GM18505 (cell line): Measurements from ENCODE around the gene CHEK2.
"Not testable (repeated sequence)": the region's sequence is repeated elsewhere in the genome, so short reads cannot be mapped to it uniquely, and the experiment has no call there.

Source experiments
- ATAC-seq: cut with Tn5 transposase; IDR thresholded peaks from one replicate; pipeline ENCODE4 v1.9.1; 2021; ENCODE audit not compliant: unreplicated experiment
- POLR2A ChIP-seq: IDR thresholded peaks from 4 replicates; pipeline ENCODE4 v1.6.1; 2011; ENCODE audit warnings: borderline replicate concordance; ENCODE audit not compliant: insufficient read depth, insufficient read length; ENCODE audit errors: extremely low read depth

CHEK2 gene

GRCh38 chr22:28768701-28769393, 27.2 kb upstream of the CHEK2 start:
- ATAC-seq, result no peak

GRCh38 chr22:28766628-28767027, 25.0 kb upstream of the CHEK2 start:
- TF ChIP-seq POLR2A, result no peak
- no peak for ATAC-seq

More at GRCh38 chr22:28768701-28769393, 27.2 kb upstream of the CHEK2 start:
- no peak for TF ChIP-seq POLR2A

DNA sequence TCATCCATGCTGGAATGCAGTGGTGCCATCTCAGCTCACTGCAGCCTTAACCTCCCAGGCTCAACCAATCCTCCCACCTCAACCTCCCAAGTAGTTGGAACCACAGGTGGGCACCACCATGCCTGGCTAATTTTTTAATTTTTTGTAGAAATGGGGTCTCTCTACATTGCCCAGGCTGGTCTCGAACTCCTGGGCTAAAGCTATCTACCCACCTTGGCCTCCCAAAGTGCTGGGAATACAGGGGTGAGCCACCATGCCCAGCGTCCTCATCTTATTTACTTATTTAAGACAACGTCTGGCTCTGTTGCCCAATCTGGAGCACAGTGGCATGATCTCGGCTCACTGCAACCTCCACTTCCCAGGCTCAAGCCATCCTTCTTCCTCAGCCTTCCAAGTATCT, 20.4 kb upstream of the CHEK2 start:
- not testable (repeated sequence) for ATAC-seq

DNA sequence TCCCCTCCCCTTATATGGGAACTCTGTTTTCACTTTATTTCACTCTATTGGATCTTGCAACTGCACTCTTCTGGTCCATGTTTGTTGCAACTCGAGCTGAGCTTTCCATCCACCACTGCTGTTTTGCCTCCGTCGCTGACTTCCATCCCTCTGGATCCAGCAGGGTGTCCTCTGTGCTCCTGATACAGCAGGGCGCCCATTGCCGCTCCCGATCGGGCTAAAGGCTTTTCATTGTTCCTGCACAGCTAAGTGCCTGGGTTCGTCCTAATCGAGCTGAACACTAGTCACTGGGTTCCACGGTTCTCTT, 19.8 kb upstream of the CHEK2 start:
- TF ChIP-seq POLR2A, result no peak
- ATAC-seq, result no peak

GRCh38 chr22:28759861-28760560, 18.4 kb upstream of the CHEK2 start:
- no peak for TF ChIP-seq POLR2A
- no peak for ATAC-seq

DNA sequence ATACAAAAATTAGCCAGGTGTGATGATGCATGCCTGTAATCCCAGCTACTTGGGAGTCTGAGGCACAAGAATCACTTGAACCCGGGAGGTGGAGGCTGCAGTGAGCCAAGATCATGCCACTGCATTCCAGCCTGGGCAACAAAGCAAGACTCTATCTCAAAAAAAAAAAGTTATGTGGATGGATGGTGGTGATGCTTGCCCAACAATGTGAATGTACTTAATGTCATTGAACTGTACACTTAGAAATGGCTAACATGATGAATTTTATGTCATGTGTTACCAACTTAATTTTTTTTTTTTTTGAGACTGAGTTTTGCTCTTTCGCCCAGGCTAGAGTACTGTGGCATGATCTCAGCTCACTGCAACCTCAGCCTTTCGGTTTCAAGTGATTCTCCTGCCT, 12.9 kb upstream of the CHEK2 start:
- not testable (repeated sequence) for ATAC-seq

GRCh38 chr22:28750471-28750881, 8.9 kb upstream of the CHEK2 start:
- ATAC-seq, result no peak
- no peak for TF ChIP-seq POLR2A

DNA sequence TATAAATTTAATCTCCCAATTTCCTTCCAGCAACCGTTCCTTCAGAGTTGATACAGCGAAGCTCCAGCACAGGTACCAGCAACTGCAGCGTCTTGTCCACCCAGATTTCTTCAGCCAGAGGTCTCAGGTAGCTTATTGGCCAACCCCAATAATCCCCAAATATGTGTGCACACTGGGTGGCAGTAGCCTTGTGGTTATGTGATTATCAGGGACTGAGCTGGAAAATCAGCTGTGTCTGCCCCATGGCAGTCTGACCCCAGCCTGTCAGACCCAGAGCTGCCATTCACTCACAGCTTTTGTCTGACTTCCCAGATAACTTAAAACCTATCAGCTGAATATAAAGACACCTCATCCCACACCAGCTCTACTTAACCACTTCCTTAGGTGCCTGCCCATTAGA, 2.2 kb upstream of the CHEK2 start:
- no peak for ATAC-seq

DNA sequence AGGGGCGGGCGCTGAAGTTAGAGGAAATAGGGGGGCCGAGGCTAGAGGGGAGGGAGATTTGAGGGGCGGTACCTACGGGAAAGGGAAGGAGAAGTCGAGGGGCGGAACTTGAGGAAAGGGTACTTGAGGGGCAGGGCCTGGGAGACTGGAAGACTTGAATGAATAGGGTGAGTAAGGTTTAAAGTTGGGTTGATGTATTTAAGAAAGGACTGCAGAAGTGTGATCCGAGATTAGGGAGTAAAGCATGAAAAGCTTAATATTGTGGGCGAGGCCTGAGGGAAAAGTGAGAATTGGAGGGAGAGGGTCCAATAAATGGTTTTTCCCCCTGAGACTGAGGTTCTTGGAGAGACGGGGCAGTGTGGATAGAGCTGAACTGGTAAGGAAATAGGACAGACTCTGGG, 942 bp upstream of the CHEK2 start:
- no peak for TF ChIP-seq POLR2A
- no peak for ATAC-seq

More for the DNA sequence above, 2.2 kb upstream of the CHEK2 start:
- TF ChIP-seq POLR2A, result no peak

- ATAC-seq, result no peak
- no peak for TF ChIP-seq POLR2A
Observed at GRCh38 chr22:28741200-28741784, 328 bp downstream of the CHEK2 start.

- not testable (repeated sequence) for ATAC-seq
Observed at GRCh38 chr22:28738876-28739275, 2.7 kb downstream of the CHEK2 start.

DNA sequence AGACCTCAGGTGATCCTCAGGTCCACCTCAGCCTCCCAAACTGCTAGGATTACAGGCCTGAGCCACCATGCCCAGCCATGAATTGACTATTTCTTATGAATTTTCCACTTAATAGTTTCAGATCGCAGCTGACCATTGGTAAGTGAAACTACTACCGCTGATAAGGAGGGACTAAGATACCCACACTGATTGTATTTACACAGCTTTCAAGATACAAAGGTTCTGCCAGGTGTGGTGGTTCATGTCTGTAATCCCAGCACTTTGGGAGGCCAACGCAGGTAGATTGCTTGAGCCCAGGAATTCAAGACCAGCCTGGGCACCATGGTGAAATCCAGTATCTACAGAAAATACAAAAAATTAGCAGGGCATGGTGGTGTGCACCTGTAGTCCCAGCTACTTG, 3.9 kb downstream of the CHEK2 start:
- ATAC-seq, result no peak
- TF ChIP-seq POLR2A, result no peak

GRCh38 chr22:28736301-28737155, 5.1 kb downstream of the CHEK2 start:
- TF ChIP-seq POLR2A, result no peak
- no peak for ATAC-seq

GRCh38 chr22:28734393-28734792, 7.2 kb downstream of the CHEK2 start:
- no peak for TF ChIP-seq POLR2A
- ATAC-seq, result no peak
